ENCODE measurements around the gene NEGR1.

- TF ChIP-seq JUNB (IDR thresholded peaks at IDR 0.05; ENCODE audit: unreplicated experiment) (no peak), CTCF (conservative IDR thresholded peaks at IDR 0.05; ENCODE audit: low read depth in 2 of 2) (no peak), EZH2 (IDR thresholded peaks at IDR 0.05; ENCODE audit: low read depth, unreplicated experiment) (no peak), POLR2AphosphoS5 (IDR thresholded peaks at IDR 0.05; ENCODE audit: low read depth) (no peak), EZH2phosphoT487 (IDR thresholded peaks at IDR 0.05; ENCODE audit: unreplicated experiment) (no peak), CREB1 (CRISPR knock-in tag; IDR thresholded peaks at IDR 0.05; ENCODE audit: low read depth) (no peak), ZNF114 (CRISPR knock-in tag; IDR thresholded peaks at IDR 0.05) (no peak), NANOG (IDR thresholded peaks at IDR 0.05; ENCODE audit: borderline replicate concordance) (no peak), ZNF331 (CRISPR knock-in tag; IDR thresholded peaks at IDR 0.05; ENCODE audit: low read depth) (no peak), STAT1 (IDR thresholded peaks at IDR 0.05; ENCODE audit: unreplicated experiment) (no peak)
- TF ChIP-seq, protein P1, sequence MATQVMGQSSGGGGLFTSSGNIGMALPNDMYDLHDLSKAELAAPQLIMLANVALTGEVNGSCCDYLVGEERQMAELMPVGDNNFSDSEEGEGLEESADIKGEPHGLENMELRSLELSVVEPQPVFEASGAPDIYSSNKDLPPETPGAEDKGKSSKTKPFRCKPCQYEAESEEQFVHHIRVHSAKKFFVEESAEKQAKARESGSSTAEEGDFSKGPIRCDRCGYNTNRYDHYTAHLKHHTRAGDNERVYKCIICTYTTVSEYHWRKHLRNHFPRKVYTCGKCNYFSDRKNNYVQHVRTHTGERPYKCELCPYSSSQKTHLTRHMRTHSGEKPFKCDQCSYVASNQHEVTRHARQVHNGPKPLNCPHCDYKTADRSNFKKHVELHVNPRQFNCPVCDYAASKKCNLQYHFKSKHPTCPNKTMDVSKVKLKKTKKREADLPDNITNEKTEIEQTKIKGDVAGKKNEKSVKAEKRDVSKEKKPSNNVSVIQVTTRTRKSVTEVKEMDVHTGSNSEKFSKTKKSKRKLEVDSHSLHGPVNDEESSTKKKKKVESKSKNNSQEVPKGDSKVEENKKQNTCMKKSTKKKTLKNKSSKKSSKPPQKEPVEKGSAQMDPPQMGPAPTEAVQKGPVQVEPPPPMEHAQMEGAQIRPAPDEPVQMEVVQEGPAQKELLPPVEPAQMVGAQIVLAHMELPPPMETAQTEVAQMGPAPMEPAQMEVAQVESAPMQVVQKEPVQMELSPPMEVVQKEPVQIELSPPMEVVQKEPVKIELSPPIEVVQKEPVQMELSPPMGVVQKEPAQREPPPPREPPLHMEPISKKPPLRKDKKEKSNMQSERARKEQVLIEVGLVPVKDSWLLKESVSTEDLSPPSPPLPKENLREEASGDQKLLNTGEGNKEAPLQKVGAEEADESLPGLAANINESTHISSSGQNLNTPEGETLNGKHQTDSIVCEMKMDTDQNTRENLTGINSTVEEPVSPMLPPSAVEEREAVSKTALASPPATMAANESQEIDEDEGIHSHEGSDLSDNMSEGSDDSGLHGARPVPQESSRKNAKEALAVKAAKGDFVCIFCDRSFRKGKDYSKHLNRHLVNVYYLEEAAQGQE (IDR thresholded peaks at IDR 0.05; ENCODE audit: unreplicated experiment), result no peak
- TF ChIP-seq, protein P2, sequence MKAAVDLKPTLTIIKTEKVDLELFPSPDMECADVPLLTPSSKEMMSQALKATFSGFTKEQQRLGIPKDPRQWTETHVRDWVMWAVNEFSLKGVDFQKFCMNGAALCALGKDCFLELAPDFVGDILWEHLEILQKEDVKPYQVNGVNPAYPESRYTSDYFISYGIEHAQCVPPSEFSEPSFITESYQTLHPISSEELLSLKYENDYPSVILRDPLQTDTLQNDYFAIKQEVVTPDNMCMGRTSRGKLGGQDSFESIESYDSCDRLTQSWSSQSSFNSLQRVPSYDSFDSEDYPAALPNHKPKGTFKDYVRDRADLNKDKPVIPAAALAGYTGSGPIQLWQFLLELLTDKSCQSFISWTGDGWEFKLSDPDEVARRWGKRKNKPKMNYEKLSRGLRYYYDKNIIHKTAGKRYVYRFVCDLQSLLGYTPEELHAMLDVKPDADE (IDR thresholded peaks at IDR 0.05), result no peak
These were observed 361.8 kb downstream of the NEGR1 start for GRCh38 chr1:71920556-71920955.

All from GM23338 (cell line).